GM12878 (cell line): Measurements from ENCODE around the gene GRK2. TPM values are rescaled to one million over a fixed set of nuclear protein-coding genes. Genes with fewer than 3 reads are reported as not detected.

Experiments used
- CEBPB ChIP-seq, 2 experiments: fragments of 150-350 bp in 1 of 2; IDR thresholded peaks; 2 replicates each; pipeline ENCODE4 v1.6.1; 2012 to 2014; ENCODE audit warnings: low read depth in 2 of 2, low read length in 2 of 2, borderline replicate concordance in 1 of 2, inconsistent platforms in 1 of 2
- CREB1 ChIP-seq: IDR thresholded peaks from 2 replicates; pipeline ENCODE4 v1.6.1; 2012; ENCODE audit warnings: low read depth, mild to moderate bottlenecking, inconsistent platforms
- FOXK2 ChIP-seq: fragments of 450-650 bp; IDR thresholded peaks from 2 replicates; pipeline ENCODE4 v1.6.1; 2017; ENCODE audit warnings: mild to moderate bottlenecking, moderate library complexity
- KLF5 ChIP-seq: fragments of 450-650 bp; IDR thresholded peaks from 2 replicates; pipeline ENCODE4 v1.6.1; 2014; ENCODE audit warnings: mild to moderate bottlenecking; ENCODE audit not compliant: partially characterized antibody
- RAD21 ChIP-seq: IDR thresholded peaks from 2 replicates; pipeline ENCODE4 v1.6.1; 2011; ENCODE audit warnings: mild to moderate bottlenecking, low read depth, low read length, moderate library complexity; ENCODE audit not compliant: insufficient read depth
- SMAD1 ChIP-seq: fragments of 450-650 bp; IDR thresholded peaks from 2 replicates; pipeline ENCODE4 v1.6.1; 2018; ENCODE audit warnings: mild to moderate bottlenecking, low read depth; ENCODE audit not compliant: partially characterized antibody
- STAT3 ChIP-seq: IDR thresholded peaks from 2 replicates; pipeline ENCODE4 v1.6.1; 2011; ENCODE audit warnings: low read depth, low read length, improper control_type of control experiment
- ZNF207 ChIP-seq: fragments of 450-650 bp; IDR thresholded peaks from 2 replicates; pipeline ENCODE4 v1.6.1; 2014; ENCODE audit warnings: antibody characterized with exemption, mild to moderate bottlenecking, borderline replicate concordance
- polyA plus RNA-seq, 11 experiments: library from polyadenylated mRNA; depleted of rRNA in 4 of 11; unstranded in 6 of 11; stranded (reverse) in 5 of 11; fragments of >200 nt; fragmentation: Nextera tagmentation in 4 of 11; fragmentation: Illumina TruSeq in 1 of 11; extraction: Ambion mirVana in 4 of 11; extraction: Trizol in 1 of 11; gene quantifications; 1 replicate in 1 of 11; 2 replicates in 10 of 11; pipeline versions ENCODE4 v1.2.1 to v1.2.3, GENCODE V29; 2011 to 2016; ENCODE audit warnings: inconsistent platforms in 2 of 11, missing spikeins in 2 of 11, low read depth in 1 of 11
- total RNA-seq, 4 experiments: library from RNA; depleted of rRNA in 3 of 4; stranded (reverse); fragments of >200 nt in 3 of 4; fragmentation: Illumina TruSeq in 1 of 4; extraction: Trizol in 1 of 4; gene quantifications; 2 replicates each; pipeline versions ENCODE4 v1.2.1 to v1.2.3, GENCODE V29; 2013 to 2021
- TF ChIP-seq, protein P1 (sequence below): IDR thresholded peaks from 2 replicates; pipeline ENCODE4 v1.6.1; 2012; ENCODE audit warnings: low read depth, low read length, improper control_type of control experiment
- TF ChIP-seq, protein P2 (sequence below): IDR thresholded peaks from 2 replicates; pipeline ENCODE4 v1.6.1; 2012; ENCODE audit warnings: improper control_type of control experiment, low read depth, low read length; ENCODE audit not compliant: insufficient replicate concordance
- TF ChIP-seq, protein P3 (sequence below): IDR thresholded peaks from 2 replicates; pipeline ENCODE4 v1.6.1; 2011; ENCODE audit warnings: borderline replicate concordance, low read depth, mild to moderate bottlenecking, moderate library complexity, mixed read lengths, low read length; ENCODE audit not compliant: insufficient read depth; ENCODE audit errors: extremely low read length
- TF ChIP-seq, protein P4 (sequence below): IDR thresholded peaks from 2 replicates; pipeline ENCODE4 v1.6.1; 2011; ENCODE audit warnings: borderline replicate concordance, low read depth, mild to moderate bottlenecking, moderate library complexity, low read length; ENCODE audit not compliant: insufficient read depth, poor library complexity, severe bottlenecking

Gene GRK2
- total and polyA plus RNA-seq, 10 of the 15 experiments (the other 5 are each of a cell fraction or from before 2014, with no cell fraction given) = 1.0 to 160 (median 66.1) TPM

DNA sequence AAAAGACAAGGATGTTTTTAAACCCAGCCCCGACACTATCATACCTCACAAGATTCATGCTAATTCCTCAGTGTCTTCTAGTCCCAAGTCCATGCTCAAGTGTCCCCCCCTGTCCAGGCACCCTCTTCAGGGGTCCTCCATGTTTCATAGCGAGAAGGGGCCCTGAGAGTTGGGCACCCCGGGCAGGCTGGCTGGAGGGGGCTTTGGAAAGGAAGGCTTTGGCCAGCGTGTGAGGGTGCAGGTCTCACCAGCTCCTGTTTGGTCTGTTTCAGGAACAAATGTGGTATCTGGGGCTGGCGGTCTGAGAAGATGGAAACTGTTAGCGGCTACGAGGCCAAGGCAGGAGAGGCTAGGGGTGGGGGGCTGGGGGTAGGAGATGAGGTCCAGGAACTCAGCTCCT, 32.5 kb downstream of the GRK2 start (continued):
- TF ChIP-seq STAT3 (no peak), KLF5 (no peak), CREB1 (no peak), SMAD1 (no peak), CEBPB (IDR thresholded peaks at IDR 0.05; ENCODE audit: borderline replicate concordance in 1 of 2, low read depth in 2 of 2, low read length in 2 of 2) (no peak), RAD21 (no peak), ZNF207 (no peak), FOXK2 (no peak)
- TF ChIP-seq, protein P1, sequence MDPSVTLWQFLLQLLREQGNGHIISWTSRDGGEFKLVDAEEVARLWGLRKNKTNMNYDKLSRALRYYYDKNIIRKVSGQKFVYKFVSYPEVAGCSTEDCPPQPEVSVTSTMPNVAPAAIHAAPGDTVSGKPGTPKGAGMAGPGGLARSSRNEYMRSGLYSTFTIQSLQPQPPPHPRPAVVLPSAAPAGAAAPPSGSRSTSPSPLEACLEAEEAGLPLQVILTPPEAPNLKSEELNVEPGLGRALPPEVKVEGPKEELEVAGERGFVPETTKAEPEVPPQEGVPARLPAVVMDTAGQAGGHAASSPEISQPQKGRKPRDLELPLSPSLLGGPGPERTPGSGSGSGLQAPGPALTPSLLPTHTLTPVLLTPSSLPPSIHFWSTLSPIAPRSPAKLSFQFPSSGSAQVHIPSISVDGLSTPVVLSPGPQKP = no peak
- TF ChIP-seq, protein P2, sequence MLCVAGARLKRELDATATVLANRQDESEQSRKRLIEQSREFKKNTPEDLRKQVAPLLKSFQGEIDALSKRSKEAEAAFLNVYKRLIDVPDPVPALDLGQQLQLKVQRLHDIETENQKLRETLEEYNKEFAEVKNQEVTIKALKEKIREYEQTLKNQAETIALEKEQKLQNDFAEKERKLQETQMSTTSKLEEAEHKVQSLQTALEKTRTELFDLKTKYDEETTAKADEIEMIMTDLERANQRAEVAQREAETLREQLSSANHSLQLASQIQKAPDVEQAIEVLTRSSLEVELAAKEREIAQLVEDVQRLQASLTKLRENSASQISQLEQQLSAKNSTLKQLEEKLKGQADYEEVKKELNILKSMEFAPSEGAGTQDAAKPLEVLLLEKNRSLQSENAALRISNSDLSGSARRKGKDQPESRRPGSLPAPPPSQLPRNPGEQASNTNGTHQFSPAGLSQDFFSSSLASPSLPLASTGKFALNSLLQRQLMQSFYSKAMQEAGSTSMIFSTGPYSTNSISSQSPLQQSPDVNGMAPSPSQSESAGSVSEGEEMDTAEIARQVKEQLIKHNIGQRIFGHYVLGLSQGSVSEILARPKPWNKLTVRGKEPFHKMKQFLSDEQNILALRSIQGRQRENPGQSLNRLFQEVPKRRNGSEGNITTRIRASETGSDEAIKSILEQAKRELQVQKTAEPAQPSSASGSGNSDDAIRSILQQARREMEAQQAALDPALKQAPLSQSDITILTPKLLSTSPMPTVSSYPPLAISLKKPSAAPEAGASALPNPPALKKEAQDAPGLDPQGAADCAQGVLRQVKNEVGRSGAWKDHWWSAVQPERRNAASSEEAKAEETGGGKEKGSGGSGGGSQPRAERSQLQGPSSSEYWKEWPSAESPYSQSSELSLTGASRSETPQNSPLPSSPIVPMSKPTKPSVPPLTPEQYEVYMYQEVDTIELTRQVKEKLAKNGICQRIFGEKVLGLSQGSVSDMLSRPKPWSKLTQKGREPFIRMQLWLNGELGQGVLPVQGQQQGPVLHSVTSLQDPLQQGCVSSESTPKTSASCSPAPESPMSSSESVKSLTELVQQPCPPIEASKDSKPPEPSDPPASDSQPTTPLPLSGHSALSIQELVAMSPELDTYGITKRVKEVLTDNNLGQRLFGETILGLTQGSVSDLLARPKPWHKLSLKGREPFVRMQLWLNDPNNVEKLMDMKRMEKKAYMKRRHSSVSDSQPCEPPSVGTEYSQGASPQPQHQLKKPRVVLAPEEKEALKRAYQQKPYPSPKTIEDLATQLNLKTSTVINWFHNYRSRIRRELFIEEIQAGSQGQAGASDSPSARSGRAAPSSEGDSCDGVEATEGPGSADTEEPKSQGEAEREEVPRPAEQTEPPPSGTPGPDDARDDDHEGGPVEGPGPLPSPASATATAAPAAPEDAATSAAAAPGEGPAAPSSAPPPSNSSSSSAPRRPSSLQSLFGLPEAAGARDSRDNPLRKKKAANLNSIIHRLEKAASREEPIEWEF = no peak
- TF ChIP-seq, protein P3, sequence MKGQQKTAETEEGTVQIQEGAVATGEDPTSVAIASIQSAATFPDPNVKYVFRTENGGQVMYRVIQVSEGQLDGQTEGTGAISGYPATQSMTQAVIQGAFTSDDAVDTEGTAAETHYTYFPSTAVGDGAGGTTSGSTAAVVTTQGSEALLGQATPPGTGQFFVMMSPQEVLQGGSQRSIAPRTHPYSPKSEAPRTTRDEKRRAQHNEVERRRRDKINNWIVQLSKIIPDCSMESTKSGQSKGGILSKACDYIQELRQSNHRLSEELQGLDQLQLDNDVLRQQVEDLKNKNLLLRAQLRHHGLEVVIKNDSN = no peak
- TF ChIP-seq, protein P4, sequence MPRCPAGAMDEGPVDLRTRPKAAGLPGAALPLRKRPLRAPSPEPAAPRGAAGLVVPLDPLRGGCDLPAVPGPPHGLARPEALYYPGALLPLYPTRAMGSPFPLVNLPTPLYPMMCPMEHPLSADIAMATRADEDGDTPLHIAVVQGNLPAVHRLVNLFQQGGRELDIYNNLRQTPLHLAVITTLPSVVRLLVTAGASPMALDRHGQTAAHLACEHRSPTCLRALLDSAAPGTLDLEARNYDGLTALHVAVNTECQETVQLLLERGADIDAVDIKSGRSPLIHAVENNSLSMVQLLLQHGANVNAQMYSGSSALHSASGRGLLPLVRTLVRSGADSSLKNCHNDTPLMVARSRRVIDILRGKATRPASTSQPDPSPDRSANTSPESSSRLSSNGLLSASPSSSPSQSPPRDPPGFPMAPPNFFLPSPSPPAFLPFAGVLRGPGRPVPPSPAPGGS = no peak
- TF ChIP-seq, all 136 proteins: peak for 0
